ENCODE measurements around the gene TSC22D4. TPM values are rescaled to one million over a fixed set of nuclear protein-coding genes. Genes with fewer than 3 reads are reported as not detected.
"Not testable (repeated sequence)": the region's sequence is repeated elsewhere in the genome, so short reads cannot be mapped to it uniquely, and the experiment has no call there.

TSC22D4 gene
- total RNA-seq, 3 donors from 2014 or later: 45.1 to 65.2 (median 64.8) TPM

DNA sequence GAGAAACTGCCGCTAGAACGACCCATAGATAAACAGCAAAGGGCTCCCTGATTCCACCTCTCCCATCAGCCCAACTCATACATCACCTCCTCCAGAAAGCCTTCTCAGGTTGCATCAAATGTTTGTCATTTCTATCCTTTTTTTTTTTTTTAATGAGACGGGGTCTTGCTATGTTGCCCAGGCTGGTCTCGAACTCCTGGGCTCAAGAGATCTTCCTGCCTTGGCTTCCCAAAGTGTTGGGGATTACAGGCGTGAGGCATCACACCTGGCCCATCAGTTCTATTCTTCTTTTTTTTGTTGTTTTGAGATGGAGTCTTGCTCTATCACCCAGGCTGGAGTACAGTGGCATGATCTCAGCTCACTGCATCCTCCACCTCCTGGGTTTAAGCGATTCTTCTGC lies 22.0 kb downstream of the TSC22D4 start:
- Histone ChIP-seq H3K4me3 (no peak overlapping the region), H3K9me3 (no peaks in the 10 kb centered on the region), H3K4me1 (ENCODE audit: low read depth) (no peaks in the 10 kb centered on the region), H3K36me3 (ENCODE audit: low read depth) (no peaks in the 10 kb centered on the region)
- ATAC-seq: no peak
- intact Hi-C loops (cut with DNase I, micrococcal nuclease): no loop called here
- TF ChIP-seq, protein P1, sequence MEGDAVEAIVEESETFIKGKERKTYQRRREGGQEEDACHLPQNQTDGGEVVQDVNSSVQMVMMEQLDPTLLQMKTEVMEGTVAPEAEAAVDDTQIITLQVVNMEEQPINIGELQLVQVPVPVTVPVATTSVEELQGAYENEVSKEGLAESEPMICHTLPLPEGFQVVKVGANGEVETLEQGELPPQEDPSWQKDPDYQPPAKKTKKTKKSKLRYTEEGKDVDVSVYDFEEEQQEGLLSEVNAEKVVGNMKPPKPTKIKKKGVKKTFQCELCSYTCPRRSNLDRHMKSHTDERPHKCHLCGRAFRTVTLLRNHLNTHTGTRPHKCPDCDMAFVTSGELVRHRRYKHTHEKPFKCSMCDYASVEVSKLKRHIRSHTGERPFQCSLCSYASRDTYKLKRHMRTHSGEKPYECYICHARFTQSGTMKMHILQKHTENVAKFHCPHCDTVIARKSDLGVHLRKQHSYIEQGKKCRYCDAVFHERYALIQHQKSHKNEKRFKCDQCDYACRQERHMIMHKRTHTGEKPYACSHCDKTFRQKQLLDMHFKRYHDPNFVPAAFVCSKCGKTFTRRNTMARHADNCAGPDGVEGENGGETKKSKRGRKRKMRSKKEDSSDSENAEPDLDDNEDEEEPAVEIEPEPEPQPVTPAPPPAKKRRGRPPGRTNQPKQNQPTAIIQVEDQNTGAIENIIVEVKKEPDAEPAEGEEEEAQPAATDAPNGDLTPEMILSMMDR (IDR thresholded peaks at IDR 0.05): no peak
- no peak for DNase-seq

DNA sequence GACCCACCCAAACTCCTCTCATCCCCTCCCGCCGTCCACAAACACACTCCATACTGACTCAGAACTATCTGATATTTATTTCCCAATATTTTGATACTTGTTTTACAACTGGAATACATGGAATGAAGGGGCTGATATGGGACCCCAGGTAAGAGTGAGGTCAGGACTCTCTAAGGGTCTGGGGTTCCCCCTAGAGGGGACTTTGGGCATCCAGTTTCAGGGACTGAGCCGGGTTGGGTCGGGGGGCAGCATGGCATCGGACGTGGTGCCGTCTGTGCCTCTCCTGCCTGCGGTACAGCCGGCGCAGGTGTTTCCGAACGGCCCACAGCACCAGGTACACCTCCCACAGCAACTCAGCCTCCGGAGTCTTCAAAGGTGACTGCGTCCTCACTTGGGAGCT lies 22.5 kb downstream of the TSC22D4 start:
- no peaks in the 10 kb centered on the region for H3K9me3 ChIP-seq
- H3K36me3 ChIP-seq (ENCODE audit: low read depth): no peaks in the 10 kb centered on the region
- ATAC-seq: no peak
- no peaks in the 10 kb centered on the region for H3K4me1 ChIP-seq (ENCODE audit: low read depth)
- DNase-seq: no peak
- TF ChIP-seq, protein P1 (IDR thresholded peaks at IDR 0.05): no peak
- H3K4me3 ChIP-seq: no peak overlapping the region
- intact Hi-C loops (cut with DNase I, micrococcal nuclease): no loop called here

DNA sequence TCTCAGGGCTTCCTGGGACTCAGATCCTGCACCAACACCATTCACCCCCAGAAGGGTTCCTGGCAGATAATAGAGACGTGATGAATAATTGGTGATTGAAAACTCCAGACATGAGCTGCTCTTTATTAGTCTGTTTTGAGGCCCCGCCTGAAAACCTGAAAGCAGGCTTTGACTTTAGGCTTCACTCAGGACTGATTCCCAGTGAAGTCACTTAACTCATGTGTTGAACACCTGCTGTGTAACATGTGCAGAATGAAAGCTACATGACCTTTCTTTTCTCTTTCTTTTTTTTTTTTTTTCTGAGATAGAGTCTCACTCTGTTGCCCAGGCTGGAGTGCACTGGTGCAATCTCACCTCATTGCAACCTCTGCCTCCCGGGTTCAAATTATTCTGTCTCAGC lies 23.8 kb downstream of the TSC22D4 start:
- no peak overlapping the region for H3K4me3 ChIP-seq
- no peak for ATAC-seq
- H3K36me3 ChIP-seq (ENCODE audit: low read depth): no peaks in the 10 kb centered on the region
- intact Hi-C loops (cut with DNase I, micrococcal nuclease): no loop called here
- TF ChIP-seq, protein P1 (IDR thresholded peaks at IDR 0.05): no peak
- H3K4me1 ChIP-seq (ENCODE audit: low read depth): no peaks in the 10 kb centered on the region
- no peaks in the 10 kb centered on the region for H3K9me3 ChIP-seq
- DNase-seq: no peak

DNA sequence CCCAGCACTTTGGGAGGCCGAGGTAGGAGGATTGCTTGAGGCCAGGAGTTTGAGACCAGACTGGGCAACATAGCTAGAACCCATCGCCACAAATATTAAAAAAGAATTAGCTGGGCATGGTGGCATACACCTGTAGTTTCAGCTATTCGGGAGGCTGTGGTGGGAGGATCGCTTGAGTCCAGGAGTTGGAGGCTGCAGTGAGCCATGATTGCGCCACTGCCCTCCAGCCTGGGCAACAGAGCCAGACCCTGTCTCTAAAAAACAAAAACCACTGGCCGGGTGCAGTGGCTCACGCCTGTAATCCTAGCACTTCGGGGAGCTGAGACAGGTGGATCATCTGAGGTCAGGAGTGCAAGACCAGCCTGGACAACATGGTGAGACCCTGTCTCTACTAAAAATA lies 25.2 kb downstream of the TSC22D4 start:
- intact Hi-C loops (cut with DNase I, micrococcal nuclease); ATAC-seq; H3K36me3 ChIP-seq (ENCODE audit: low read depth); H3K4me3 ChIP-seq; H3K9me3 ChIP-seq; DNase-seq; H3K4me1 ChIP-seq (ENCODE audit: low read depth): not testable (repeated sequence)

DNA sequence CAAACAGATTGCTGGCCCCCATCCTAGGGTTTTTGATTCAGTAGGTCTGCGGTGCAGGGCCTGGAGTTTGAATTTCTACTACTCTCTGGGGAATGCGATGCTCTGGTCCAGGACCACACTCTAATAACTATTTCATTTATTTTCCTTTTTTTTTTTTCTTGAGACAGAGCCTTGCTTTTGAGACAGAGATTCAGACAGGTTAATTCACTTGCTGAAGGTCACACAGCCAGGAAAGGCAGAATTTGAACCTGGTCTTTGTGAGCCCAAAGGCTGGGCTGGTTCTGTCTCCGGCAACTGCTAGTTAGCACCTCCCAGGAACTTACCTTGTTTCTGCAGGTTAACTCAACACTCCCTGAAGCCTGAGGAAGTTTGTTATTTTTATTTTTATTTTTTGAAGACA lies 26.5 kb downstream of the TSC22D4 start:
- Histone ChIP-seq H3K36me3 (ENCODE audit: low read depth) (no peaks in the 10 kb centered on the region), H3K9me3 (no peaks in the 10 kb centered on the region), H3K4me1 (ENCODE audit: low read depth) (no peaks in the 10 kb centered on the region), H3K4me3 (no peak overlapping the region)
- intact Hi-C loops (cut with DNase I, micrococcal nuclease): no loop called here
- ATAC-seq (no peak), DNase-seq (no peak)
- TF ChIP-seq, protein P1 (IDR thresholded peaks at IDR 0.05): no peak

DNA sequence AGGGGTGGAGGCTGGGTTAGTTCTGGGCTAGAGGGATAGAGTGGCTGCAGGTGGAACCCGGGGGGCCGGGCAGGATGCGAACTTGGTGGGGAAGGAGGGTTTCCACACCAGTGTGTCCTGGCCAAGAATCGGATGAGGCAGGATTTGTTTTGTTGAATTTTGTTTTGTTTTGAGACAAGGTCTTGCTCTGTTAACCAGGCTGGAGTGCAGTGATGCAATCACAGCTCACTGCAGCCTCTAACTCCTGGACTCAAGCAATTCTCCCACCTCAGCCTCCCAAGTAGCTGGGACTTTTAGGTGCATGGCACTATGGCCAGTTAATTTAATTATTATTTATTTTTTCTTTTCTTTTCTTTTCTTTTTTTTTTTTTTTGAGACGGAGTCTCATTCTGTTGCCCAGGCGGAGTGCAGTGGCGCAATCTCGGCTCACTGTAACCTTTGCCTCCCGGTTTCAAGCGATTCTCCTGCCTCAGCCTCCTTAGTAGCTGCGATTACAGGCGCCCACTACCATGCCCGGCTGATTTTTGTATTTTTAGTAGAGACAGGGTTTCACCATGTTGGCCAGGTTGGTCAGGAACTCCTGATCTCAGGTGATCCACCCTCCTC lies 29.7 kb downstream of the TSC22D4 start:
- Histone ChIP-seq H3K4me1 (ENCODE audit: low read depth) (no peaks in the 10 kb centered on the region), H3K4me3 (no peak overlapping the region), H3K9me3 (no peaks in the 10 kb centered on the region), H3K36me3 (ENCODE audit: low read depth) (no peaks in the 10 kb centered on the region)
- TF ChIP-seq, protein P1 (IDR thresholded peaks at IDR 0.05): no peak
- intact Hi-C loops (cut with DNase I, micrococcal nuclease): no loop called here
- ATAC-seq (no peak), DNase-seq (no peak)

DNA sequence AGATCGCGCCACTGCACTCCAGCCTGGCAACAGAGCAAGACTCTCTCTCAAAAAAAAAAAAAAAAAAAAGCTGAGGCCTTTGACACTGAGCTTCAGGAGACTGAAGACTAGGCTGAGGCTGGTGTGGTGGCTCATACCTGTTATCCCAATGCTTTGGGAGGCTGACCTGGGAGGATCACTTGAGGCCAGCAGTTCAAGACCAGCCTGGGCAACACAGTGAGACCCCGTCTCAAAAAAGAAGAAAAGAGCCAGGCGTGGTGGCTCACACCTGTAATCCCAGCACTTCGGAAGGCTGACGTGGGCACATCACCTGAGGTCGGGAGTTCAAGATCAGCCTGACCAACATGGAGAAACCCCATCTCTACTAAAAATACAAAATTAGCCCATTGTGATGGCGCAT lies 31.7 kb downstream of the TSC22D4 start:
- H3K9me3 ChIP-seq; H3K4me3 ChIP-seq; ATAC-seq; intact Hi-C loops (cut with DNase I, micrococcal nuclease); H3K4me1 ChIP-seq (ENCODE audit: low read depth); H3K36me3 ChIP-seq (ENCODE audit: low read depth): not testable (repeated sequence)
- peak in 1 of 3 donors; percentile 4 for DNase-seq
